H9 (cell line): Measurements from ENCODE around the gene KMT2C. TPM values are rescaled to one million over a fixed set of nuclear protein-coding genes. Genes with fewer than 3 reads are reported as not detected.

Source experiments
- DNase-seq: peaks from one replicate; pipeline ENCODE4 v3.0.0-alpha.2; 2017
- H2AFZ ChIP-seq: one replicate; pipeline ENCODE4 v1.6.1; 2013; ENCODE audit warnings: mild to moderate bottlenecking, low read length, control low read depth, moderate library complexity
- H2AK5ac ChIP-seq: 2 replicates; pipeline ENCODE4 v1.6.1; 2013; ENCODE audit warnings: low read length, control low read depth, mixed read lengths; ENCODE audit not compliant: insufficient read length
- H2BK120ac ChIP-seq: one replicate; pipeline ENCODE4 v1.6.1; 2013; ENCODE audit warnings: low read depth, mild to moderate bottlenecking, low read length, control low read depth, inconsistent platforms; ENCODE audit not compliant: poor library complexity, severe bottlenecking
- H2BK12ac ChIP-seq: 2 replicates; pipeline ENCODE4 v1.6.1; 2013; ENCODE audit warnings: low read length, control low read depth, mixed read lengths, low read depth; ENCODE audit not compliant: insufficient read length
- H2BK15ac ChIP-seq: 2 replicates; pipeline ENCODE4 v1.6.1; 2013; ENCODE audit warnings: low read depth, low read length, control low read depth
- H2BK20ac ChIP-seq: one replicate; pipeline ENCODE4 v1.6.1; 2013; ENCODE audit warnings: low read depth, mild to moderate bottlenecking, low read length, control low read depth, inconsistent platforms; ENCODE audit not compliant: poor library complexity, severe bottlenecking
- H2BK5ac ChIP-seq: 2 replicates; pipeline ENCODE4 v1.6.1; 2013; ENCODE audit warnings: low read length, control low read depth, mixed read lengths; ENCODE audit not compliant: insufficient read length
- H3K14ac ChIP-seq: 2 replicates; pipeline ENCODE4 v1.6.1; 2013; ENCODE audit warnings: low read length, control low read depth; ENCODE audit not compliant: insufficient read depth
- H3K18ac ChIP-seq: 2 replicates; pipeline ENCODE4 v1.6.1; 2013; ENCODE audit warnings: low read depth, mild to moderate bottlenecking, mixed read lengths, low read length, control low read depth; ENCODE audit not compliant: insufficient read length
- H3K23ac ChIP-seq: 2 replicates; pipeline ENCODE4 v1.6.1; 2013; ENCODE audit warnings: low read length, control low read depth, mixed read lengths, low read depth; ENCODE audit not compliant: insufficient read length
- H3K23me2 ChIP-seq: 2 replicates; pipeline ENCODE4 v1.6.1; 2013; ENCODE audit warnings: low read depth, mild to moderate bottlenecking, mixed read lengths, low read length, control low read depth; ENCODE audit not compliant: insufficient read length, poor library complexity, severe bottlenecking
- H3K27ac ChIP-seq: 2 replicates; pipeline ENCODE4 v1.5.1; 2013; ENCODE audit warnings: low read length, control low read depth, mixed read lengths, low read depth; ENCODE audit not compliant: insufficient read length
- H3K27me3 ChIP-seq: 2 replicates; pipeline ENCODE4 v1.6.1; 2013; ENCODE audit warnings: low read length, control low read depth, inconsistent platforms; ENCODE audit not compliant: insufficient read depth
- H3K4ac ChIP-seq: 2 replicates; pipeline ENCODE4 v1.6.1; 2013; ENCODE audit warnings: low read depth, mild to moderate bottlenecking, control low read depth, inconsistent platforms, low read length, moderate library complexity
- H3K4me1 ChIP-seq: 2 replicates; pipeline ENCODE4 v1.6.1; 2013; ENCODE audit warnings: low read length, control low read depth, inconsistent platforms; ENCODE audit not compliant: insufficient read depth
- H3K4me2 ChIP-seq: 2 replicates; pipeline ENCODE4 v1.6.1; 2013; ENCODE audit warnings: low read length, control low read depth, mixed read lengths; ENCODE audit not compliant: insufficient read length, insufficient read depth
- H3K56ac ChIP-seq: 2 replicates; pipeline ENCODE4 v1.6.1; 2013; ENCODE audit warnings: low read depth, mild to moderate bottlenecking, mixed read lengths, low read length, control low read depth; ENCODE audit not compliant: insufficient read length
- H3K79me1 ChIP-seq: 2 replicates; pipeline ENCODE4 v1.6.1; 2013; ENCODE audit warnings: low read depth, mild to moderate bottlenecking, moderate library complexity, low read length, control low read depth, inconsistent platforms; ENCODE audit not compliant: insufficient read depth, poor library complexity, severe bottlenecking
- H3K79me2 ChIP-seq: 2 replicates; pipeline ENCODE4 v1.6.1; 2013; ENCODE audit warnings: low read length, control low read depth, inconsistent platforms; ENCODE audit not compliant: insufficient read depth
- H3K9ac ChIP-seq: 2 replicates; pipeline ENCODE4 v1.6.1; 2013; ENCODE audit warnings: low read length, control low read depth, mixed read lengths; ENCODE audit not compliant: insufficient read length; ENCODE audit errors: extremely low read depth
- H3K9me3 ChIP-seq: one replicate; pipeline ENCODE4 v1.6.1; 2013; ENCODE audit warnings: low read depth, low read length, inconsistent platforms; ENCODE audit not compliant: control insufficient read depth
- H3T11ph ChIP-seq: one replicate; pipeline ENCODE4 v1.6.1; 2013; ENCODE audit warnings: mild to moderate bottlenecking, low read length, control low read depth, inconsistent platforms
- H4K20me1 ChIP-seq: one replicate; pipeline ENCODE4 v1.6.1; 2013; ENCODE audit not compliant: control insufficient read depth, insufficient read length, insufficient read depth
- H4K5ac ChIP-seq: 2 replicates; pipeline ENCODE4 v1.6.1; 2013; ENCODE audit warnings: low read depth, mild to moderate bottlenecking, mixed read lengths, low read length, control low read depth; ENCODE audit not compliant: insufficient read length
- H4K8ac ChIP-seq: replicated peaks from 2 replicates; pipeline ENCODE4 v1.6.1; 2013; ENCODE audit warnings: low read length, control low read depth, mixed read lengths, low read depth; ENCODE audit not compliant: insufficient read length
- H4K91ac ChIP-seq: 2 replicates; pipeline ENCODE4 v1.6.1; 2013; ENCODE audit warnings: low read depth, mild to moderate bottlenecking, moderate library complexity, mixed read lengths, low read length, control low read depth; ENCODE audit not compliant: insufficient read length
- H3K27ac Mint-ChIP-seq, 3 experiments: 2 replicates in 2 of 3; 3 replicates in 1 of 3; pipeline ENCODE4 v1.8.0; 2020 to 2021; ENCODE audit warnings: mixed read lengths in 3 of 3, mild to moderate bottlenecking in 1 of 3, moderate library complexity in 1 of 3
- H3K27me3 Mint-ChIP-seq: 2 replicates; pipeline ENCODE4 v1.8.0; 2021; ENCODE audit warnings: low read depth, mild to moderate bottlenecking, moderate library complexity, mixed read lengths
- H3K36me3 Mint-ChIP-seq, 3 experiments: 2 replicates in 2 of 3; 3 replicates in 1 of 3; pipeline ENCODE4 v1.8.0; 2020 to 2021; ENCODE audit warnings: low read depth in 3 of 3, mixed read lengths in 3 of 3; ENCODE audit not compliant: insufficient read depth in 1 of 3
- H3K4me1 Mint-ChIP-seq, 2 experiments: 2 replicates each; pipeline ENCODE4 v1.8.0; 2020; ENCODE audit warnings: mixed read lengths in 2 of 2
- H3K4me3 Mint-ChIP-seq, 2 experiments: 2 replicates in 1 of 2; 3 replicates in 1 of 2; pipeline ENCODE4 v1.8.0; 2020 to 2021; ENCODE audit warnings: mild to moderate bottlenecking in 2 of 2, mixed read lengths in 2 of 2, moderate library complexity in 1 of 2
- H3K9me3 Mint-ChIP-seq, 2 experiments: 2 replicates in 1 of 2; 3 replicates in 1 of 2; pipeline ENCODE4 v1.8.0; 2020; ENCODE audit warnings: mild to moderate bottlenecking in 2 of 2, mixed read lengths in 2 of 2, moderate library complexity in 1 of 2
- CTCF ChIP-seq: fragments of 200-600 bp; sonication (generic); conservative IDR thresholded peaks from 3 replicates; pipeline ENCODE4 v1.8.0; 2021; ENCODE audit warnings: antibody characterized with exemption, mild to moderate bottlenecking
- WGBS: extraction: QIAGEN DNeasy Blood & Tissue Kit; methylation state at CpG from one replicate; pipeline ENCODE4 v1.1.7; 2013; ENCODE audit warnings: missing lambda C conversion rate, low lambda C conversion rate, mixed read lengths; ENCODE audit not compliant: insufficient read length; ENCODE audit errors: extremely low coverage; 5-methylcytosine and 5-hydroxymethylcytosine counted together
- total RNA-seq: library from RNA; stranded (reverse); gene quantifications from 2 replicates; pipeline ENCODE4 v1.2.1, GENCODE V29; 2021

Gene KMT2C
- total RNA-seq, 1 experiment from 2014 or later: 32.2 TPM

GRCh38 chr7:152443586-152443985 lies 7.8 kb upstream of the KMT2C start:
- Histone ChIP-seq H3K79me2 (no peaks in the 10 kb centered on the region), H2AK5ac (no peak overlapping the region), H4K8ac (no peak overlapping the region), H4K20me1 (no peaks in the 10 kb centered on the region), H2BK5ac (no peak overlapping the region), H3K23me2 (no peaks in the 10 kb centered on the region), H3K9me3 (no peaks in the 10 kb centered on the region), H2BK15ac (no peak overlapping the region), H3K56ac (no peak overlapping the region), H2BK12ac (no peak overlapping the region), H3K4me1 (no peaks in the 10 kb centered on the region), H2BK120ac (no peak overlapping the region), H2AFZ (no peak overlapping the region), H2BK20ac (no peak overlapping the region), H3K4ac (no peak overlapping the region), H3K14ac (no peak overlapping the region), H3K27ac (no peak overlapping the region), H4K5ac (no peak overlapping the region), H3K4me2 (no peak overlapping the region), H4K91ac (no peak overlapping the region), H3K18ac (no peak overlapping the region), H3K27me3 (no peaks in the 10 kb centered on the region), H3K9ac (no peak overlapping the region), H3K79me1 (no peaks in the 10 kb centered on the region), H3K23ac (no peak overlapping the region), H3T11ph (no peak overlapping the region)
- Mint-ChIP-seq H3K27ac (no peak overlapping the region; a peak in 1 of 7 replicates), H3K4me1 (peaks cover 0 to 3% of the 10 kb centered on the region in 2 experiments; a peak in 1 of 4 replicates), H3K9me3 (no peaks in the 10 kb centered on the region; a peak in 1 of 5 replicates), H3K36me3 (no peaks in the 10 kb centered on the region), H3K4me3 (no peak overlapping the region), H3K27me3 (no peaks in the 10 kb centered on the region; the same call in 1 of the 2 replicates)
- no CpG with 5 or more reads among the region's 6 CpGs for WGBS
- no peak for TF ChIP-seq CTCF
- DNase-seq: no peak
